Measurements from ENCODE around the gene CLDN24.

Gene CLDN24

GRCh38 chr4:183321079-183321478 is 1.1 kb downstream of the CLDN24 start:
- Histone ChIP-seq H2AFZ (ENCODE audit: low read depth, low read length, severe bottlenecking) (no peak overlapping the region), H3K9me2 (replicated peaks; ENCODE audit: insufficient read depth, low read length) (no peaks in the 10 kb centered on the region), H3K79me2 (ENCODE audit: insufficient read depth, low read length) (no peaks in the 10 kb centered on the region), H3K4me2 (ENCODE audit: low read depth, low read length, poor library complexity, severe bottlenecking) (no peak overlapping the region), H3F3A (ENCODE audit: insufficient read depth) (no peaks in the 10 kb centered on the region), H3K27me3 (ENCODE audit: low read length) (no peaks in the 10 kb centered on the region), H3K9me3 (ENCODE audit: insufficient read depth, low read length) (no peaks in the 10 kb centered on the region), H3K9ac (ENCODE audit: low read length) (no peak overlapping the region), H3K27ac (ENCODE audit: low read depth, low read length) (no peak overlapping the region), H4K20me1 (ENCODE audit: low read depth, low read length) (no peaks in the 10 kb centered on the region), H3K4me3 (ENCODE audit: insufficient read depth, low read length, poor library complexity, severe bottlenecking) (no peak overlapping the region), H3K36me3 (ENCODE audit: low read length) (no peaks in the 10 kb centered on the region)
- TF ChIP-seq EZH2phosphoT487 (conservative IDR thresholded peaks at IDR 0.05; ENCODE audit: low read length): no peak
- no peak for TF ChIP-seq CTCF (IDR thresholded peaks at IDR 0.05; ENCODE audit: insufficient read depth, low read length, poor library complexity, severe bottlenecking)

- Histone ChIP-seq H3F3A (ENCODE audit: insufficient read depth) (no peaks in the 10 kb centered on the region), H3K9ac (ENCODE audit: low read length) (no peak within 1 kb of the TSS), H3K36me3 (ENCODE audit: low read length) (no peaks in the 10 kb centered on the region), H4K20me1 (ENCODE audit: low read depth, low read length) (no peaks in the 10 kb centered on the region), H3K4me3 (ENCODE audit: insufficient read depth, low read length, poor library complexity, severe bottlenecking) (no peak within 1 kb of the TSS), H3K27ac (ENCODE audit: low read depth, low read length) (no peak within 1 kb of the TSS), H3K27me3 (ENCODE audit: low read length) (no peaks in the 10 kb centered on the region), H2AFZ (ENCODE audit: low read depth, low read length, severe bottlenecking) (no peak within 1 kb of the TSS), H3K79me2 (ENCODE audit: insufficient read depth, low read length) (no peaks in the 10 kb centered on the region), H3K9me3 (ENCODE audit: insufficient read depth, low read length) (no peaks in the 10 kb centered on the region), H3K4me2 (ENCODE audit: low read depth, low read length, poor library complexity, severe bottlenecking) (no peak within 1 kb of the TSS), H3K9me2 (replicated peaks; ENCODE audit: insufficient read depth, low read length) (no peaks in the 10 kb centered on the region)
- TF ChIP-seq CTCF (IDR thresholded peaks at IDR 0.05; ENCODE audit: insufficient read depth, low read length, poor library complexity, severe bottlenecking): no peak
- TF ChIP-seq EZH2phosphoT487 (conservative IDR thresholded peaks at IDR 0.05; ENCODE audit: low read length): no peak
Observed at GRCh38 chr4:183320211-183321059, 1.8 kb downstream of the CLDN24 start, which contains the start of gene CLDN22. CLDN22 (minus strand) TSS chr4:183320276; CDS start chr4:183320218, 58 bp downstream.

GRCh38 chr4:183318656-183319055 is 3.6 kb downstream of the CLDN24 start:
- Histone ChIP-seq H3K27me3 (ENCODE audit: low read length) (no peaks in the 10 kb centered on the region), H3K9me2 (replicated peaks; ENCODE audit: insufficient read depth, low read length) (no peaks in the 10 kb centered on the region), H3K9ac (ENCODE audit: low read length) (no peak overlapping the region), H3K79me2 (ENCODE audit: insufficient read depth, low read length) (no peaks in the 10 kb centered on the region), H2AFZ (ENCODE audit: low read depth, low read length, severe bottlenecking) (no peak overlapping the region), H3F3A (ENCODE audit: insufficient read depth) (no peaks in the 10 kb centered on the region), H3K4me3 (ENCODE audit: insufficient read depth, low read length, poor library complexity, severe bottlenecking) (no peak overlapping the region), H3K9me3 (ENCODE audit: insufficient read depth, low read length) (no peaks in the 10 kb centered on the region), H4K20me1 (ENCODE audit: low read depth, low read length) (no peaks in the 10 kb centered on the region), H3K27ac (ENCODE audit: low read depth, low read length) (no peak overlapping the region), H3K36me3 (ENCODE audit: low read length) (no peaks in the 10 kb centered on the region), H3K4me2 (ENCODE audit: low read depth, low read length, poor library complexity, severe bottlenecking) (no peak overlapping the region)
- TF ChIP-seq CTCF (IDR thresholded peaks at IDR 0.05; ENCODE audit: insufficient read depth, low read length, poor library complexity, severe bottlenecking): no peak
- TF ChIP-seq EZH2phosphoT487 (conservative IDR thresholded peaks at IDR 0.05; ENCODE audit: low read length): no peak

Measured in SU-DHL-6 (cell line).